GM19238 (cell line): Measurements from ENCODE around the gene PLA2G3.
"Not testable (repeated sequence)": the region's sequence is repeated elsewhere in the genome, so short reads cannot be mapped to it uniquely, and the experiment has no call there.

Source experiments
- DNase-seq: peaks from one replicate; pipeline ENCODE4 v3.0.0; 2011; ENCODE audit warnings: low spot score; ENCODE audit not compliant: insufficient read length

The PLA2G3 gene

GRCh38 chr22:31102441-31103081 is 37.7 kb downstream of the PLA2G3 start:
- DNase-seq, result no peak

GRCh38 chr22:31100762-31101525 is 39.4 kb downstream of the PLA2G3 start:
- DNase-seq, result no peak

GRCh38 chr22:31099841-31100761 is 40.2 kb downstream of the PLA2G3 start:
- no peak for DNase-seq

GRCh38 chr22:31099386-31099785 is 40.9 kb downstream of the PLA2G3 start:
- no peak for DNase-seq

- no peak for DNase-seq
Measured at GRCh38 chr22:31098632-31099110, 41.6 kb downstream of the PLA2G3 start.

GRCh38 chr22:31097941-31098631 is 42.2 kb downstream of the PLA2G3 start:
- DNase-seq, result no peak

GRCh38 chr22:31097539-31097938 is 42.8 kb downstream of the PLA2G3 start:
- DNase-seq, result not testable (repeated sequence)

- DNase-seq, result no peak
Measured at GRCh38 chr22:31096657-31097279, 43.5 kb downstream of the PLA2G3 start.

GRCh38 chr22:31095637-31096249 is 44.6 kb downstream of the PLA2G3 start:
- DNase-seq, result no peak

- DNase-seq, result no peak
Measured at GRCh38 chr22:31094741-31095140, 45.6 kb downstream of the PLA2G3 start.

- no peak for DNase-seq
Measured at GRCh38 chr22:31094021-31094551, 46.2 kb downstream of the PLA2G3 start.

GRCh38 chr22:31093086-31093850 is 47.0 kb downstream of the PLA2G3 start:
- no peak for DNase-seq

GRCh38 chr22:31092161-31092560 is 48.1 kb downstream of the PLA2G3 start:
- no peak for DNase-seq

GRCh38 chr22:31091106-31091975 is 49.0 kb downstream of the PLA2G3 start:
- DNase-seq, result no peak

- DNase-seq, result no peak
Measured at GRCh38 chr22:31090217-31091085, 49.9 kb downstream of the PLA2G3 start.

GRCh38 chr22:31089160-31090100 is 50.9 kb downstream of the PLA2G3 start:
- peak; percentile 61 for DNase-seq
